Glomerular visceral epithelial cell (primary cell): ENCODE data around the gene RPS6KA2.

ENCODE experiments used
- DNase-seq: peaks from one replicate; pipeline ENCODE4 v3.0.0-alpha.2; 2016; ENCODE audit errors: extremely low spot score

Gene RPS6KA2

DNA sequence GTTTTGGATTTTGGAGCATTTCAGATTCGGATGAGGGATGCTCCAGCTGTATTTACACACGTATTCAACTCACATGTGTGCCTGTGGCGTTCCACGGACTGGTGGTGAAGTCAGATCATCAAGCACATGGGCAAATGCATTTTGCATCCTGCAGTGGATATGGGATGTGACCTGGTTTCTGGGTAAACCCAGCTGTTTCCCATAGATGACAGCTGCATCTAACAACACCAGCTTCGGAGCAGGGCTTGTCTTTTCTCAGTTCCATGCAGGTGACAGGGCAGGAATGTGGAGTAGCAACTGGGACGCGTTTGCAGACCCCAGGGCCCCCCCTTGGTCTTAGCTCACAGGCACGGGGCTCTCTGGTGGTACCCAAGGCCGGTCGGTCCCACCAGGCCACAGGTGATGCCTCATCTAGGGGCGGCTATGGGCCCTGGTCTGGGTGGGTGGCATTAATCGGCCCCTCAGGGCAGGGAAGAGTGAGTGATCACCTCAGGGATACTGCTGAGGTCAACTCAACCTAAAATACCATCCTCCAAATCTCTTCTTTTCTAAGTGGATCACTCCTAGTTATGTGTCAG, 123.8 kb downstream of the RPS6KA2 start:
- no peak for DNase-seq

DNA sequence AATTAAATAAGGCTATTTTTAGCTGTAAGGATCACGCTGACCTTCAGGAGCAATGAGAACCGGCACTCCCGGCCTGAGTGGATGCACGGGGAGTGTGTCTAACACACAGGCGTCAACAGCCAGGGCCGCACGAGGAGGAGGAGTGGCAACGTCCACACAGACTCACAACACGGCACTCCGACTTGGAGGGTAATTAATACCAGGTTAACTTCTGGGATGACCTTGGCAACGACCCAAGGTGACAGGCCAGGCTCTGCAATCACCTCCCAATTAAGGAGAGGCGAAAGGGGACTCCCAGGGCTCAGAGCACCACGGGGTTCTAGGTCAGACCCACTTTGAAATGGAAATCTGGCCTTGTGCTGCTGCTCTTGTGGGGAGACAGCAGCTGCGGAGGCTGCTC, 124.6 kb downstream of the RPS6KA2 start:
- no peak for DNase-seq

DNA sequence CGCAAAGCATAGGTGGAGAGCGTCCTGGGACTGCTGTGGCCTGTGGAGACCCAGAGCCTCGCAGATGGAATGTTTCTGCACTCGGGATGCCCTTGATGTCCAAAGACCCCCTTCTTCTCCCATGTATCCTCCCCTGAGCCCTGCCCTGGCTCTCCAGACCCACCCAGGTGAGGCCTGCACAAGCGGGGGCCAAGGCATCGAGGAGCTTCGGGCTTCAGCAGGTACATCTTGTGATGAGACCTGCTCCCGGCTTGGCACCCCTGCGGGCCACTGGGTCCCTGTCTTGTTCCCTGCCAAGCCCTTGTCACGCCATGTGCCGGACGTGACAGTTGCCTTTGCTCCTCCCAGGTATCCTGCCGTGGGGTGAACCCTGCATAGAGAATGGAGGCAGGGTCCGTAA, 125.8 kb downstream of the RPS6KA2 start:
- no peak for DNase-seq

DNA sequence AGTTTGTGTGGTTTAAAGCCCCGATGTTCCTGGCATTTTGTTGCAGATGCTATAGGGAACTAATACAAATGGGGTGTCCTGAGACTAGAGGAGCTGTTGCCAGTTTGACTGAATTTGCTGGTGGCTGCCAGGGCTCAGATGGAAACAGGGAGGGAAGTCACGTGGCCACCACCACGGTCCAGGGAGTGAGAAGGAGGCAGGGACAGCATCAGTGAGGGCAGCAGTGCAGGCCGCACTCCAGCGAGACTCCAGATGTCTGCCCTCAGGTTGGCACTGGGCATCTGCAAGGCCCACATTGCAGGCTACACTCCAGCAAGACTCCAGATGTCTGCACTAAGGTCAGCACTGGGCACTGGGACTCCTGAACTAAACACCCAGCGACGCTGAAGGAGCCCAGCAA, 126.8 kb downstream of the RPS6KA2 start:
- DNase-seq, result no peak

DNA sequence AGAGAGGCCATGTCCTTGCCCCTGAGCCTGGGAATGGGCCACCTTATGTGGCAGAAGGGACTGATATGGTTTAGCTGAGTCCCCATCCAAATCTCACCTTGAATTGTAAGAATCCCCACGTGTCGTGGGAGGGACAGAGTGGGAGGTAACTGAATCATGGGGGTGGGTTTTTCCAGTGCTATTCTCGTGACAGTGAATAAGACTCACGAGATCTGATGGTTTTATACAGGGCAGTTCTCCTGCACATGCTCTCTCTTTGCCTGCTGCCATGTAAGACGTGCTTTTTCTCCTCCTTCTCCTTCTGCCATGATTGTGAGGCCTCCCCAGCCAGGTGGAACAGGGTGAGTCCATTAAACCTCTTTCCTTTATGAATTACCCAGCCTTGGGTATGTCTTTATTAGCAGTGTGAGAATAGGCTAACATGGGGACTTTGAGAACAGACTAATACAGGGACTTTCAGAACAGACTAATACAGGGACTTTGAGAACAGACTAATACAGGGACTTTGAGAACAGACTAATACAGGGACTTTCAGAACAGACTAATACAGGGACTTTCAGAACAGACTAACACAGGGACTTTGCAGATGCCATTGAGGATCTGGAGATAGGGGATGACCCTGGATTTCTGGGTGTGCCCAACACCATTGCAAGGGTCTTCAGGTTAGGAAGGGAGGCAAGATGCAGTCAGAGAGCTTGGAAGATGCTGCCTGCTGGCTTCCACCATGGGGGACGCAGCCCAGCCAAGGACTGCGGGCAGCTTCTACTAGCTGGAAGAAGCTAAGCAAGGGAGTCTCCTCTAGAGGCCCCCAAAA, 127.5 kb downstream of the RPS6KA2 start:
- DNase-seq, result no peak

DNA sequence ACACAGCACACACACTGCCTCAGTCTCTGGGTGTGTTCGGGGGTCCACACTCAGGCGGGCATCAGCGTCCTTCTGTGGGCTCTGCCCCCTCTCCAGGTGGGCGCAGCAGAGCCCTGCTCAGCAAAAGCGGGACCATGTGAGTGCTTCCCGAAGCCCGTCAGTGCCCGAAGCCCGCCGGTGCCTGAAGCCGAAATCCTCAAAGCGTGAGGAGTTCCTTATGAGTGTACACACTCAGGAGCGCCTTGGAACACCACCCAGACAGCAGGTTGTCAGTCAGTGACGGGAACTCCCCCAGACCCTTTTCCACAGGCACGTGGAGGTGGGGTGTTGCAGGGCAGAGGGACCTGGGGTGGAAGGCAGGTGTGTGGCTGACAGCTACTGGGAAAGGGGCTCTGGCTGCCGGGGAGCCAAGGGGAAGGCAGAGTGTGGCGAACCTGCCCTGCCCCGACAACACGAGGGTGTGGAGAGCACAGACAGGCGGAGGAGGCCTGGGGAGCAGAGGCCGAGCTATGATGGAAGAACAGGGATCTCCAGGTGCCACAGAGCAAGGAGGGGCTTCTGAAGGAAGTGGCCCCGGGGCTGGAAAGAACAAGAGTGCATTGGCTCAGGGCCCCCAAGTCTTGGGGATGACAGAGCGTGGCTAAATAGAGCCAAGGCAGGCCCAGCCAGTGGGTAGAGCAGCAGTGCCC, 128.2 kb downstream of the RPS6KA2 start:
- DNase-seq, result no peak

DNA sequence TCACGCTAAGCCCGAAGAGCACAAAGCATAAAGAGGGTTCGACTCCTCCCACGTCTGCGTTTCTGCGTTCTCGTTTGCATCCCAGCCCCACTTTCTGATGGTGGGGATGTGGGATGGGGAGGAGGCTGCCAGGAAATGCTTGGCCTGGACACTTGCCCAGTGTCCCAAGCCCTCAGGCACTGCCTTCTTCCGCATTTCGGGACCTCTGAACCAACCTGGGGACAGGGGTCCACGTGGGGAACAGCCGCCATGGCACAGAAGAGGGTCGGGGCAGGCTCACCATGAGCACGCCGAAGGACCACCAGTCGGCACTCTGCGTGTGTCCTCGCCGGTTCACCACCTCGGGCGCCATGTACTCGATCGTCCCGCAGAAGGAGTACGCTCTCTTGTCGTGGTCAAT, 128.8 kb downstream of the RPS6KA2 start:
- no peak for DNase-seq

DNA sequence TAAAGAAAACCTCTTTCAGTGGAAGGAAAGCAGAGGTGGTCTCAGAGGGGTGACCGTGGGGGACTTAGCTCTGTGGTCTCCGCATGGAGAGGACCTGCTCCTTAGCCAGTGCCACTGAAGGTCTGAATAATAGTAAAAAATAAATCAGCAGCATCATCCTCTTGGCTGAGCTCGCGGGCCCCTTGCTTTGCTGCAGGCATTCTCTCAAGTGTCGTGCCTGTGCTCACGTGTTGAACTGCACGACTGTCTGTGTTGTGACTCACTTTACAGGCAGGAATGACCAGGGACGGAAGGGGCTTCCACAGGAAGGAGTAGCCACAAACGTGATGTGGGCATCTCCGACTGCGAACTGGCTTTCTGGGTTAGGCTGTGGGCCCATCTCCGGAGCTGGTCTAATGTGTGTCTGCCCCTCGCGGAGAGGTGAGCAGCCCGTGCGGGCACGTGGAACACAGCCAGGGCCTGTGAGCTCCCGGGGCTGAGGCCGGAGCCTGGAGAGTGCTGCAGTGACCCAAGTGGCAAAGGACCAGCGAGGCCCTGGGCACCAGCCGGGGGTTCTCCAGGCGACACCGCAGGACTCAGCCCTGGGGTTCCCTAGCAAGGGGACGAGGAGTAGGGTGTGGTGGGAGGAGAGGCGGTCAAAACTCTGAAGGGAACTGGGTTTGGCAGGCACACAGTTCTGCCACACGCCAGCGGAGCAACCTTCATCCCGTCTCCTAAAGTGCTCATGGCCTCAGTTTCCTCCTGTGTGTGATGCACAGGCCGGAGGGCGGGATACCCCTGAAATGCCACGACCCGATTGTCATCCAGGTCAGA, 129.8 kb downstream of the RPS6KA2 start:
- DNase-seq, result no peak

DNA sequence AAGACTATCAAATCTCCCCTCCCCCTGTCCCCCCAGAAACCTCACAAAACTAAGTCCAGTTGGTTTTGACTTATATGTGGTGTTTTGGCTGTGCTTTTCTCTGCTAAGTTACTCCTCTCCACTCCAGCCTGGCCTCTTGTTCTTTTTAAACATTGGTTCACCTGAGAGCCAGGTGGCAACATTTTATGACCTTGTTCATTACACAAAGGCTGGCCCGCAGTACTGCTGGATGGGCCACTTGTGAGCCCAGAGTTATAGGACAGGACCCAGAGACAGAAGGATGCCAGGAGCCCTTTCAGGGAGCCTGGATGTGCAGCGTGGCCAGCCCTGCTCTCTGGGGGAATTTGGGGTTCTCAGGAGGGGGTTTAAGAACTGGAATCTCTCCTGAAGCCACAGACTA, 130.6 kb downstream of the RPS6KA2 start:
- DNase-seq, result no peak

DNA sequence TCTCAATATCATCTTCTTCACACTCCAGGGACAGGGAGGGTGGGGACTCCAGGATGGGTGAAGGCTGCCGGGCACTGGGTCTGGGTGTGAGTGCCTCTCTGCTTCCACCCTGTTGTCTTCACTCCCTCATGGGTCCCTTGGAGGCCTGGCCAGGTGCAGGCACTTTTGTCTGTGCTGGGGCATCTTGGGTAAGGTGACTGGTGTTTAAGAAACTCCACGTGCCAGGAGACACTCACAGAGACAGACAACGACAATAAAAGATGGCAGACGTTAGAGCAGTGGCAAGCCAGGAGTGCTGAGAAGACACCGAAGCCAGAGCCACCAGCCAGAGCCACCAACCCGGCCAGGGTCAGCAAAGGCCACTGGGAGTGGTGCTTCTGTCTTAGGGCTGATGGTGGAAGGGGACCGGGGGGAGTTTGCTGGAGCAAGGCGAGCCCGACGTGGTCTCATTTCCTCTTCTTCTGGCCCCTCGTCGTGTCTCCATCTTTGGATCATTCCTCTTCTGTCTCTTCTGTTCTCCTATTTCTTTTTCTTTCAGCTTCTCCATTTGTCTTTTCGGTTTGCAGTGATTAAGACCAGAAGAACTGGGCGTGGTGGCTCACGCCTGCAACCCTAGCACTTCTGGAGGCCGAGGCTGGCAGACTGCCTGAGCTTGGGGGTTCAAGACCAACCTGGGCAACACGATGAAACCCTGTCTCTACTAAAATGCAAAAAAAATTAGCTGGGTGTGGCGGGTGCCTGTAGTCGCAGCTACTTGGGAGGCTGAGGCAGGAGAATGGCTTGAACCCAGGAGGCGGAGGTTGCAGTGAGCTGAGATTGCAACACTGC, 131.3 kb downstream of the RPS6KA2 start:
- DNase-seq, result no peak

DNA sequence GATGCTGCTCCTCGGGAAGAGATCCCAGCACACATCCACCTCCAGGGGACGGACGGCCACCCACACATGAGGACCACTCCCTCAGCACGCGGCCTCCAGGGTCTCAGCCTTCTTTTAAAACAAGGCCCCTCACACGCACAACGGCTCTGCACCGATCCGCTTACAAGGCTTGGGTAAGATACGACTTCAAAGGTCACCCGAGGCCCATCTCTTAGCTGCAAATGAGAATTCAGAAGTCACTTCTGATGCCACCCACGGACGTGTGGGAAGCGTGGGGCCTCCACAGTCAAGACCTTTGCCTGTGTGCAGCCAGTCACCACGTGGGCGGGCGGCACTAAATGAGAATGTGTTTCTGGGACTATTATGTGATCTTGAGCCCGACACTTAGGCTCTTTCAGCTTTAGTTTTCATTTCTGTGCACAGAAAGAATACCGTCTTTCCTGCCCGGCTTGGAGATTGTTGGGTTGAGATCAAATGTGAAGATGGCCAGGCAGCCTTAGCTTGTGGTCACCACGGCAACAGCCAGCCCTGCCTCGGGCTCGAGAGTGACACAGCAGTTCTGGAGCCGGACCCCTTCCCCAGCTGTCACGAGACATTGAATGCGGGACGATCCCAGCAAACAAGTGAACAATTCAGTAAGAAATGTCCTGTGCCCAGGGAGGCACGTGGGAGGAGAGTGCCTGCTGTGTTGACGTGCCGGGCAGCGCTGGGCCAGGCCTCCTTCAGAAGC, 132.1 kb downstream of the RPS6KA2 start:
- no peak for DNase-seq

DNA sequence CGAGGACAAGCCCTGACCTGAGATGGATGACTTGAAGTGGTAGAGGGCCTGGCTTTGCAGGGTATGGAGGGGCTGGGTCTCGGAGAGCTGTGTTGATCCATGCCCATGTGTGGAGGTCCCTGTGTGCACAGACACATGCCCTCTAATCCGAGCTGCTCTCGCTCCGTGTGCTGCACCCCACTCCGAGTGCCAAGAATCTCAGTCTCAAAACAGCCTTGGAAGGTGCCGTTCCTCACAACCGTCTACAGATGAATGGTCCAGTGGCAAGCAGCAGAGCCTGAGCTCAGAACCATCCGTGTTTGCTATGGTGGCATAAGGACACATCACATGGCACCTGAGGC, 133.0 kb downstream of the RPS6KA2 start:
- no peak for DNase-seq

DNA sequence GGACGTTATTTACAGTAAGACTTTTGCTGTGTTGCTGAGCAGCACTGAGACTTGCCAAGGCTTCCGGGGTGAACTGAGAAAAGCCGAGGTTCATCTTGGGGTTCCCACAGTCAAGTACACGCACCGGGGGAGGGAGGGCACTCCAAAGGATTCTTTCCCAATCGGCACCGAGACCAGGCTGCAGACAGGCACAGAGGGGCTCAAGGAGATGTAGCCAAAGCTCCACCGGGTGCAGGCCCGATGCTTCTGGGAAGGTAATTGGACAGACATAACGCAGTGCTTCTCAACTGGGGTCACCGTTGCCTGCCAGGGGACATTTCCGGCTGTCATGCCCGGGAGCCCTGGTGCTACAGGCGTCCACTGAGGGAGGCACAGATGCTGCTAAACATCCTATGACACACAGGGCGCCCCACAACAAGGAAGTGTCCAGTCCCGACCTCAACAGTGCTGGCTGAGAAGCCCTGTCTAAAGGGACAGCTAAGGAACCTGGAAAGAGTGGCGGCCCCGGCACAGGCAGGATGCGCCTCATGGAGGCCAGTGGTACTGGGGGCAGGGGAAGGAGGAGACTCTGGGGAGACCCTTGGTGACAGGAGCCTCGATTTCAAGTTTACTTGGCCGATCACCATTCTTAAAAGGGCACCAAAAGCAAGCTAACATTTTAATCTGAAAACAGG, 133.5 kb downstream of the RPS6KA2 start:
- DNase-seq, result no peak

DNA sequence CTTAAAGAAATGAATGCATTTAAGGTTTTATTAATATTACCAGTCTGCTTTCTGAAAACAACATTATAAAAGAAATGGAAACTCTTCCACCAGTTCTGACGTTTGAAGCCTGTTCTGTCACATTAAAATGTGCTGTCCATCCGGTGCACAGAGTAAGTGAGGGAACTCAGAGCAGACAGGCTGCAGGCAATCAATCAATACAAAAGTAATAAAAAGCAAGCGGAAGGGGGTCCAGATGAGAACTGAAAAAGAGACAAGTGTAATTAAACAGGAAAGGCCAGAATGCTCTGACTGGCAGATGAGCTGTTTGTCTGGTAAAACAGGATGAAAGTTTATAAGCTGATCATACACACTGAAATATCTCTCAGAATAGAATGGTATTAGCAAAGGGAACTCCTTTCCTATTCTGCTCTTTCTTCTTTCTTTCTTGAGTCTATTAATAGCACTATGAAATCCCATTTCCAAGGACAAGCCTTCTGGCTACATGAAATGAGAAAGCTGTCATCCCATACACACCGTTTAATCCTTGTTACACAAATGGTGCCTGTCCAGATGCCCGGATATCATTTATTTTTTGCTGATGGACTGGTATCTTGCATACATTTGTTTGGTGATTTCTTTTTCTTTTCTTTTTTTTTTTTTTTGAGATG, 134.8 kb downstream of the RPS6KA2 start:
- no peak for DNase-seq

DNA sequence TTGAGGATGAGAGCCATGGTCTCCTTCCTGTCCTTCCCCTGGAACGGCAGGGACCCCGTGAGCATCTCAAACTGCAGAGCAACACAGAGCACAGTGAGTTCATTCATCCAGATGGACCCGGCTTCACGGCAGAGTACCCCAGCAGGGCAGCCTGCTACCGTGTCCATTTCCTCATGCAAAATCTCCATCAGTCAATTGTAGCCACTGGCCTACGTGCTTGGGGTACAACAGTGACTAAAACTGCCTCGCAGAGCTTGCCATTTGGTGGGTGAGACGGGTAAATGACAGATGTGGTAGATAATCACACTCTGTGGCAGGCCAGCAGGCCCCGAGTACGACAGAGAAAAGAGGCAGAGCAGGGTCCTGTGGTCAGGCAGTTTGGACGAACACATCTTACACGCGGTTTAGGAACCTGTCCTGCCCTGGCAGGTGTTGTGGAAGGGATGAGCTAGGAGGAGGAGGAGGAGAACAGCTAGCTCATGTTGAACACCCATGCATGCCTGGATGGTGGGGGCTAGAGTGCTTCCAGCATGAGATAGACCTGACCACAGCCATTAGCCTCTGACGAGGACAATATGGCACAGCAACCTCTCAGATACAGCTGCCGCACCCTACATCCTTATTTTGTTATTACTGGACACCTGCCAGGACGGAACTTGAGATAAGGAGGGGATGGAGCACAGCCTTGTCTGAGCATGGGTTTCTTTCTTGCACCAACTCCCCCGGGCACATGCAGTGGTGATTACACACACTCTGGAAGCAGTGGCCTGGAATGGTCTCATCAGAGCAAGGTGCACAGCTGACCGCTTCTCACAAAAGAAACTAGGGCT, 136.2 kb downstream of the RPS6KA2 start:
- DNase-seq, result peak; percentile 91

DNA sequence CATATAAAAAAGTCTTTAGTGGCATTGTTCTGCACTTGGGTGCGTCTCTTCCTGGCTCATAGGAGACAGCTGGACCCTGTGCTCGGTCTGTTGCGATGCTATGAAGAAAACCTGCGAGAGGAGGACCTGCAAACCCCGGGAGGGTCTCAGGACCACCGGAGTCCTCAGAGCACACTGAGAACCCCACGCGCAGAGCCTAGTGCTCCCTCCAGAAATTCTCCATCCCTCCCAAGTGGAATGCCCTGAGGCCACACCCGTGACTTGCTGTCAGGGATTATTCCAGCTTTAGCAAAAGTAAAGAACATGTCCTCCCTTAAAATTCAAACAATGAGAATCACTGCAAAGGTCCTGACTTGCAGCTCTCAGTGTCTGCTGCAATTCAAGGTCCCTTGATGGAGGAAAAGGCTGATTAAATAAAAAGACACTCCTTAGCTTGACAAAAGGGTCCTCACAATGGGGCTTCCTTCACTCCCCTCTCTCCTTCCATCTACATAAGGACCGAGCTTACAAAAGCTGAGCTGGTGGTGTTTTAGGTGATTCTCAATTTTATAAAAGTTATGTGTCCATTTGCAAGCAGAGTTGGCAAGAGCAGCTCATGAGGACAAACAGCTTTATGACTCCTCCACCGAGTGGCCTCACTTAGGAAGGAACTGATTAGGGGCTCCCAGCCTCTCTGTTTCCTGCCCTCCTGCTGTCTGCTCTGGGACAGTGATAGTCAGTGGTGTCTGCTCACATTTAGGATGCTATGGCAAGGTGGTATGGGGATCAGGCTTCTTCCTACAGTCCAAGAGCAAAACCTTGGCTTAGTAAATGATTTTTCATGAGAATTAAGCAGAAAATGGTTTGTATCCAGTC, 137.5 kb downstream of the RPS6KA2 start:
- DNase-seq, result no peak

DNA sequence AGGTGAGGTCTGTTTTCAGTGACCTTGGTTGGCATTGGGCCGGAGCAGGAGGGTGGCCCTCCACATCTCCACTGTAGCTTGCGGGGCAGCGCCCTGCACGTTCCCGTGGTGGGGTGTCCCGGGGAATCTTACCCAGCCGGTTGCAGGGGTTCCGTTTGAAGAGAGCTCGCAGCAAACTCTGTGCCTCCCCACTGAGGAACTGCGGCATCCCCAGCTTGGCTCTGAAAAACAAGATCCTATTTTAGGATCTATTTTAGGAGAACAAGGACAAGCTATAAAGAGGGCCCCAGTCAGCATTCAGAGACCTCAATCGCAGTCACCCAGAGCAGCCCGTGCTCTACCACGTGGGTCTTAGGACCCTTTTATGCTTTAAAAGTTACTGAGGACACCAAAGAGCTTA, 138.3 kb downstream of the RPS6KA2 start:
- DNase-seq, result no peak
